ENCODE measurements around the gene ARHGAP15. TPM values are rescaled to one million over a fixed set of nuclear protein-coding genes. Genes with fewer than 3 reads are reported as not detected.

The ARHGAP15 gene
- total RNA-seq, 2 donors from 2014 or later, result 2.6 to 6.9 TPM

GRCh38 chr2:143559147-143559546, 429.9 kb downstream of the ARHGAP15 start:
- Histone ChIP-seq H3K4me1 (no peaks in the 10 kb centered on the region), H3K9me3 (no peaks in the 10 kb centered on the region), H3K36me3 (no peaks in the 10 kb centered on the region), H3K27ac (no peak overlapping the region), H3K27me3 (no peaks in the 10 kb centered on the region), H3K4me3 (no peak overlapping the region)
- DNase-seq (ENCODE audit: low spot score), result no peak
- TF ChIP-seq CTCF (IDR thresholded peaks at IDR 0.05), result no peak

- H3K9me3 ChIP-seq, result no peaks in the 10 kb centered on the region
- no peaks in the 10 kb centered on the region for H3K4me1 ChIP-seq
- no peaks in the 10 kb centered on the region for H3K27me3 ChIP-seq
- no peak overlapping the region for H3K27ac ChIP-seq
- no peaks in the 10 kb centered on the region for H3K36me3 ChIP-seq
- H3K4me3 ChIP-seq, result no peak overlapping the region
- no peak for DNase-seq (ENCODE audit: low spot score)
- no peak for TF ChIP-seq CTCF (IDR thresholded peaks at IDR 0.05)
These were observed 431.5 kb downstream of the ARHGAP15 start for GRCh38 chr2:143560724-143561123.

GRCh38 chr2:143564419-143564818, 435.2 kb downstream of the ARHGAP15 start:
- DNase-seq (ENCODE audit: low spot score), result no peak
- no peaks in the 10 kb centered on the region for H3K9me3 ChIP-seq
- no peak overlapping the region for H3K27ac ChIP-seq
- no peaks in the 10 kb centered on the region for H3K4me1 ChIP-seq
- no peak for TF ChIP-seq CTCF (IDR thresholded peaks at IDR 0.05)
- H3K4me3 ChIP-seq, result no peak overlapping the region
- H3K27me3 ChIP-seq, result no peaks in the 10 kb centered on the region
- H3K36me3 ChIP-seq, result no peaks in the 10 kb centered on the region

GRCh38 chr2:143571747-143572146, 442.5 kb downstream of the ARHGAP15 start:
- H3K27me3 ChIP-seq, result no peaks in the 10 kb centered on the region
- DNase-seq (ENCODE audit: low spot score), result no peak
- no peaks in the 10 kb centered on the region for H3K4me1 ChIP-seq
- no peak overlapping the region for H3K27ac ChIP-seq
- no peak for TF ChIP-seq CTCF (IDR thresholded peaks at IDR 0.05)
- H3K4me3 ChIP-seq, result no peak overlapping the region
- no peaks in the 10 kb centered on the region for H3K36me3 ChIP-seq
- H3K9me3 ChIP-seq, result no peaks in the 10 kb centered on the region

- no peak for DNase-seq (ENCODE audit: low spot score)
- Histone ChIP-seq H3K27me3 (no peaks in the 10 kb centered on the region), H3K36me3 (no peaks in the 10 kb centered on the region), H3K9me3 (no peaks in the 10 kb centered on the region), H3K4me3 (no peak overlapping the region), H3K4me1 (no peaks in the 10 kb centered on the region), H3K27ac (no peak overlapping the region)
- TF ChIP-seq CTCF (IDR thresholded peaks at IDR 0.05), result no peak
These were observed 443.2 kb downstream of the ARHGAP15 start for GRCh38 chr2:143572421-143572820.

GRCh38 chr2:143574069-143574468, 444.9 kb downstream of the ARHGAP15 start:
- no peak for TF ChIP-seq CTCF (IDR thresholded peaks at IDR 0.05)
- no peak for DNase-seq (ENCODE audit: low spot score)

More at GRCh38 chr2:143574069-143574468, 444.9 kb downstream of the ARHGAP15 start:
- H3K27ac ChIP-seq, result no peak overlapping the region
- H3K9me3 ChIP-seq, result no peaks in the 10 kb centered on the region
- H3K36me3 ChIP-seq, result no peaks in the 10 kb centered on the region
- no peaks in the 10 kb centered on the region for H3K27me3 ChIP-seq
- no peak overlapping the region for H3K4me3 ChIP-seq
- H3K4me1 ChIP-seq, result no peaks in the 10 kb centered on the region

Measured in right atrium auricular region (tissue), 2 donors.